Fibroblast of the aortic adventitia (primary cell): ENCODE results near the gene BRAT1. TPM values are rescaled to one million over a fixed set of nuclear protein-coding genes. Genes with fewer than 3 reads are reported as not detected.
"Not testable (repeated sequence)": the region's sequence is repeated elsewhere in the genome, so short reads cannot be mapped to it uniquely, and the experiment has no call there.

ENCODE experiments used
- DNase-seq: peaks from one replicate; pipeline ENCODE4 v3.0.0-alpha.2; 2010; ENCODE audit warnings: low read depth
- H3K4me3 ChIP-seq: 2 replicates; pipeline ENCODE4 v1.5.1; 2011; ENCODE audit warnings: low read depth, mild to moderate bottlenecking, control low read depth, low read length, moderate library complexity
- total RNA-seq: library from RNA; depleted of rRNA; stranded (reverse); fragments of >200 nt; gene quantifications from 2 replicates; pipeline ENCODE4 v1.2.3, GENCODE V29; 2012; ENCODE audit warnings: low replicate concordance
- TF ChIP-seq, protein P1 (sequence below): IDR thresholded peaks from 2 replicates; pipeline ENCODE4 v1.5.1; 2011; ENCODE audit warnings: mild to moderate bottlenecking, low read length, control low read depth, inconsistent platforms; ENCODE audit not compliant: insufficient read depth

The BRAT1 gene
- total RNA-seq, 1 donor = 22.3 TPM

DNA sequence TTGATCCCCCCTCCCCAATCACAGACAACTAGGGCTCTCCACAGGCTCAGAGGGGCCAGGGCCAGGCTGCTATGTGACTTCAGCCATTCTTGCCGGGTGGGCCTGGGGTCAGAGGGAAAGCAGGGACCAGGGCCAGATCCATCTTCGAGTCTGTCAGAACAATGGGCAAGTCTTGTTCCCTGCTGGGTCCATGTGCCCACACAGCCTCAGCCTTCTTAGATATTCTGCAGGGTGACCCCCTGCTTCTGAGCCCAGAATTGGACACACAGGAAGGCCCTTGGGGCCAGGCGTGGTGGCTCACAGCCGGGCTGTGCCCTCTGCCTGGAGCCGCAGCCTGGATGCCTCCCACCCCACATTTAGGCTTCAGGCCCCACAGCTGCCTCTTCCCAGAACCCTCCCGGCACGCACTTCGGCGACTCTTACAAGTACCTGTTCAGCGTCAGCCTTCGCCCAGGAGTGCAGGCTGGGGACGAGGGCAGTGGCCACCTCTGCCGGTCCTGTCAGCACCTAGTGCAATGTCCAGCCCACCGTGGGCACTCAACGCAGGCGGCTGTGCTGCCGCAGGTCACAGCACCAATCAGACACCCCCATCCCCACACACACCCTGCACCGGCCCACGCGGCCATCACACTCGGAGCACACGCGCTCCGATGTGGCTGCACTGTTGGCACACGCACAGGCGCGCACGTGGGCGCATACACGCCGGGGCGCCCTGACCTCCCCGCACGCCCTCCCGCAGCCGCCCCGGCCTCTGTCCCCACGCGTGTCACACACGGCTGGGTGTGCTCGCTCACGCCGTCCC is 24.1 kb downstream of the BRAT1 start:
- DNase-seq, H3K4me3 ChIP-seq: not testable (repeated sequence)

DNA sequence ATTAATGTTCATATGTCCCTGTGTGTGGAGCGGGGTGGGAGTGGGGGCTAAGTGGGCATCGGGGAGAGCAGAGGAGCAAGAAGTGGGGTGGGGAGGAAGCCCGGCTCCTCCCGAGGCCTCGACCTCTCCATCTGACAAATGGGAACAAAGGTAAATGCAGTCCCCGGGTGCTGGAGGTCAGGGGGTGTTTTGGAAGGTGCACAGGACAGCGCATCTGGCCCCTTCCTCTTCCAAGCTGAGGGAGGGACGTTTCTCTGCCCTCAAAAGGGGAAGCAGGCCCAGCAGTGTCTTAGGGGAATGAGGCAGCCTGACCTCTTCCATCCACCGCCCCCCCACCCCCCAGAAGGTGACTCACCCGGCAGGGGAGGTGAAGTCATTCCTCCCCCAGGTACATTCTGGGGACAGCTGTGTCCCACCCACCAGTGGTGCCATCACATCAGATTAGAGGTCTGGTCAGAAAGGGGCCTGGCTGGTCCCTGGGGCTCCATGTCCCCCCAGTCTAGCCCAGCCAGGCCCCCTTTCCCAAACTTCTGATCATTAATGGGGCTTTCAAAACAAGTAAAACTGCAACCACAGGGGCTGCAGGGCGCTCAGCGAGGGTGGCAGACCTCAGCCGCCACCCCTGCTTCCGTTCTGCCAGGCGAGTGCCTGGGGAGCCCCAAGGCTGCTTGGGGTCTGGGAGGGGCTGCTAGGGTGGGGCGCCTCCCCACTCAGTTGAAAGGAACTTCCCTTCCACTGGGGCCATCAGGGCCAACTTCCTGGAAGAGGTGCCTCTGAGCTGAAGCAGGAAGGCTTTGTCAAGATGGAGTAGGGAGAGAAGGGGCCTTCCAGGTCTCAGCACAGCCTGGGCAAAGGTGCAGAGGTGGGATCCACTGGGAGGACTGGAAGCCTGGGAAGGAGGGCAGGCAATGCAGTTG is 25.0 kb downstream of the BRAT1 start:
- TF ChIP-seq, protein P1, sequence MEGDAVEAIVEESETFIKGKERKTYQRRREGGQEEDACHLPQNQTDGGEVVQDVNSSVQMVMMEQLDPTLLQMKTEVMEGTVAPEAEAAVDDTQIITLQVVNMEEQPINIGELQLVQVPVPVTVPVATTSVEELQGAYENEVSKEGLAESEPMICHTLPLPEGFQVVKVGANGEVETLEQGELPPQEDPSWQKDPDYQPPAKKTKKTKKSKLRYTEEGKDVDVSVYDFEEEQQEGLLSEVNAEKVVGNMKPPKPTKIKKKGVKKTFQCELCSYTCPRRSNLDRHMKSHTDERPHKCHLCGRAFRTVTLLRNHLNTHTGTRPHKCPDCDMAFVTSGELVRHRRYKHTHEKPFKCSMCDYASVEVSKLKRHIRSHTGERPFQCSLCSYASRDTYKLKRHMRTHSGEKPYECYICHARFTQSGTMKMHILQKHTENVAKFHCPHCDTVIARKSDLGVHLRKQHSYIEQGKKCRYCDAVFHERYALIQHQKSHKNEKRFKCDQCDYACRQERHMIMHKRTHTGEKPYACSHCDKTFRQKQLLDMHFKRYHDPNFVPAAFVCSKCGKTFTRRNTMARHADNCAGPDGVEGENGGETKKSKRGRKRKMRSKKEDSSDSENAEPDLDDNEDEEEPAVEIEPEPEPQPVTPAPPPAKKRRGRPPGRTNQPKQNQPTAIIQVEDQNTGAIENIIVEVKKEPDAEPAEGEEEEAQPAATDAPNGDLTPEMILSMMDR = no peak
- no peak for DNase-seq
- H3K4me3 ChIP-seq = no peak overlapping the region

DNA sequence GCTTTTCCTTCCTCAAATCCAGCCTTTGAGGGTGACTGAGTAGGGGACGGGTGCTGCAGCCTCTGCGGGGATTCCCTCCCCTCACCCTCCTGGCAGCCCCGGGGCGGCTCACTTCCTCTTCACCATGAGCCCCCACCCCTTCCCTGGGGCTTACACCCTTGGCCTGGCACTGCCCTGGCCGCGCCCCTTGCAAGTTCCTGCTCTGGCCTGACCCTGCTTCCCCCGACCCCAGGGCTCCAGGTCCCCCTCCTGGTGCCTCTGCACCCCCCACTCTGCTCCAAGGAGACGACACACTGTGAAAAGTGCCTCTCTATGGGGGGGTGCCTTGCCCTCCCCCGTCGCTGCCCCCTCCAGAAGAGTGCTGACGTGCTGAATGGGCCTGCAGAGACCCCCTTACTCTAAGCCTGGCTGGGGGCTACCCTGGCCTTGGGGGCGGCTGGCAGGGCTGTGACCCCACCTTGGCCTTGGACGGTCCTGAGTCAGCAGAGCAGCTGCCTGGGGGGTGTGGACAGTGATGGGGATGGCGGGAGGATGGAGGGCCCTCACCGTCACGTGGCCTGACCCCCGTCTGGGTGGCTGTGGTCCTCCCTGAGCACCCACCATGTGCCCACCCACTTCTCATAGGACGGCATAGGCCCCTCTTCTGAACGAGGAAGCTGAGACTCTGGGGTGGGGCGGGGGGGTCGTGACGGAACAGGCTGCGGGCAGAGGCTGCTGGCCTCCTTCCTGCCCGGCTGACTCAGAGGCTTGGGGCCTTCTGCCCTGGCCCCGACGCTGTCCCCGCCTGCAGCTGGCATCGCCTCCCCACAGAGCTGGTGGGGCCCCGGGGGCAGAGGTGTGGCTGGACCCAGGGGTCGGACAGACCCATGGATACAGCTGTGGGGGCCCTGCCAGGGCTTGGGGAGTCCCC is 25.9 kb downstream of the BRAT1 start:
- DNase-seq = peak; percentile 45
- no peak overlapping the region for H3K4me3 ChIP-seq

DNA sequence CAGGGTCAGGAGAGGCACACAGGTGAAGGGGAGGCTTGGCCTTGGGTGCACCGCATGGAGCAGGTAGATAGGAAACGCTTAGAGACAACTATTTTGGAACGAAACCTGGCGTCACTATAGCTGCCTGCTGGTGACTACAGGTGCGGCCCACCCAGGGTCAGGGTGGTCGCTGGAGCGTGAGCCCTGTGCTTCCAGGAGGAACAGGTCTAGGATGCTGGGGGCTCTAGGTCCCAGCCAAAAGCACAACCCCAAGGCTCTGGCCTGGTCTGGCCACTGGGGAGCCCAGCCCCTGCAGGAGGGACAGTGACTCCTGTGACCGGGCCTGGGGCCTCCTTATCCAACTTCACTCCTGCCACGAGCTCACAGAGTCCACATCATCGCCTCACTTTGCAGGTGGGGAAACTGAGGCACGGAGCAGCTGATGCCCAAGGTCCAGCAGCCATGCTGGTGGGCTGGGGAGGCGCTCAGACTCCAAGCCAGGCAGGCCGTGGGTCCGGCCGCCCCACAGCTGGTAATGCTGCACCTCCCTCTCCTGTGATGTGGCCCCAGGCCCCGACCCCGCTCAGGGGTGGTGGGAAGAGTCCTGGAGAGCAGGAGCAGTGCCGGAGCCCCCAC is 26.7 kb downstream of the BRAT1 start:
- no peak overlapping the region for H3K4me3 ChIP-seq

More for the DNA sequence above, 25.9 kb downstream of the BRAT1 start:
- TF ChIP-seq, protein P1 = no peak

DNA sequence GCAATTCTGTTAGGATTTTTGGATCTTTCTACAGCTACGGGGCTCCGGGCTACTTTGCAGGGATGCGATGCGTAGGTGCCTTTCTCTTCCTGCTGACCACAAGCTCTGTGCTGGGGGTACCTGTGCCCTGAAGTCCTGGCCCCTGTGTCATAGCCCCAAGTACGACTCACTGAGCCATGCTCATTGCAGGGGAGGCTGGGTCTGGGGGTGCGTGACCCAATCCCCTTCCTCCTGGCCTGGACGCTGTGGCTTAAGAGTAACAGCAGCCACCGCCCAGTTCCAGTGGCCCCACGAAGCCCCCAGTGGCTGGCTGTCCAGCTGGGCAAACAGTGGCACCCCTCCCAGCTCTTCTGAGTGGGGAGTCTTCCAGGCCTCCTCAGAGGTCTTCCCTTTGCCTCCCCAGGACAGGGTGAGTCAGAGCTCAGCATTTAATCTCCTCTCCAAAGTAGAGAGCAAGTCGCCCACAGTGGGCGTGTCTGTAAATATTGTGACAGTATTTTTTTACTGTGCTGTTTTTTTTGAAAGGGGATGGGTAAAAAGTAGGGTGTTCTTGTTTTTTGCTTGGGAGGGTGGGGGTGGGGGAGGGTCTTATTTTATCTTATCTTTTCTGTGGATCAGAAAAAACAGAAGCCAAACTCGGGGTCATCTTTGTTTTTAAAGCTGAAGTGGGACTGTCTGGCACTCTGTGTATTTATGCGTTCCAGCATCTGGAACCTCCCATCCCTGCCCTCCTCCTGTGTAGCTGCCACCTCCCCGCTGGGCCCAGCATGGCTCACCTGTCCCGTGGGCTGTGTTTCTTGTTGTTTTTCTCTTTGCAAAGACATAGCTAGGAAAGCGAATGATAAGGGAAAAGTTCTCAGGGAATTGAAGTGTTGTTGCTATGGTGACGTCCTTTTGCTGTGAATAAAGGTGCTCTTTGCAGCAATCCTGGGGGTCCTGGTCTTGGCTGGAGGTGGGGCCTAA is 27.5 kb downstream of the BRAT1 start:
- TF ChIP-seq, protein P1 = no peak
- peak; percentile 50 for DNase-seq
- no peak overlapping the region for H3K4me3 ChIP-seq

More for the DNA sequence above, 26.7 kb downstream of the BRAT1 start:
- DNase-seq = no peak
- TF ChIP-seq, protein P1 = no peak
